GM18861 (cell line): ENCODE measurements around the gene SREBF1.

Experiments used
- ATAC-seq: cut with Tn5 transposase; IDR thresholded peaks from one replicate; pipeline ENCODE4 v1.9.1; 2021; ENCODE audit not compliant: unreplicated experiment

Gene SREBF1

GRCh38 chr17:17836818-17837379, at the start of gene SREBF1:
SREBF1 (minus strand) TSS chr17:17836986; CDS start chr17:17836817, 169 bp downstream.
- ATAC-seq, result peak; percentile 12

- no peak for ATAC-seq
These were observed 49.4 kb upstream of the SREBF1 start for GRCh38 chr17:17886226-17886625.

- no peak for ATAC-seq
These were observed 47.9 kb upstream of the SREBF1 start for GRCh38 chr17:17884391-17885357.

GRCh38 chr17:17883801-17884200, 47.0 kb upstream of the SREBF1 start:
- no peak for ATAC-seq

GRCh38 chr17:17882082-17882581, 45.3 kb upstream of the SREBF1 start:
- ATAC-seq, result no peak

GRCh38 chr17:17880577-17881196, 43.9 kb upstream of the SREBF1 start:
- ATAC-seq, result no peak

- no peak for ATAC-seq
These were observed 41.0 kb upstream of the SREBF1 start for GRCh38 chr17:17877529-17878358.

GRCh38 chr17:17876959-17877528, 40.3 kb upstream of the SREBF1 start:
- no peak for ATAC-seq

- no peak for ATAC-seq
These were observed 37.7 kb upstream of the SREBF1 start for GRCh38 chr17:17874478-17874877.

- ATAC-seq, result no peak
These were observed 36.7 kb upstream of the SREBF1 start for GRCh38 chr17:17873450-17873991.

GRCh38 chr17:17872547-17873345, 36.0 kb upstream of the SREBF1 start:
- no peak for ATAC-seq

GRCh38 chr17:17871913-17872312, 35.1 kb upstream of the SREBF1 start:
- ATAC-seq, result no peak

- no peak for ATAC-seq
These were observed 33.5 kb upstream of the SREBF1 start for GRCh38 chr17:17870247-17870646.

GRCh38 chr17:17868641-17869522, 32.1 kb upstream of the SREBF1 start:
- no peak for ATAC-seq

- ATAC-seq, result no peak
These were observed 30.1 kb upstream of the SREBF1 start for GRCh38 chr17:17866897-17867296.

GRCh38 chr17:17866425-17866824, 29.6 kb upstream of the SREBF1 start:
- ATAC-seq, result no peak

GRCh38 chr17:17865035-17865434, 28.2 kb upstream of the SREBF1 start:
- no peak for ATAC-seq

- ATAC-seq, result no peak
These were observed 24.0 kb upstream of the SREBF1 start for GRCh38 chr17:17860766-17861107.
